GM21447 (cell line): ENCODE data around the gene SLC16A7.

ENCODE experiments used
- ATAC-seq: cut with Tn5 transposase; IDR thresholded peaks from one replicate; pipeline ENCODE4 v1.9.1; 2021; ENCODE audit not compliant: unreplicated experiment

Gene SLC16A7

DNA sequence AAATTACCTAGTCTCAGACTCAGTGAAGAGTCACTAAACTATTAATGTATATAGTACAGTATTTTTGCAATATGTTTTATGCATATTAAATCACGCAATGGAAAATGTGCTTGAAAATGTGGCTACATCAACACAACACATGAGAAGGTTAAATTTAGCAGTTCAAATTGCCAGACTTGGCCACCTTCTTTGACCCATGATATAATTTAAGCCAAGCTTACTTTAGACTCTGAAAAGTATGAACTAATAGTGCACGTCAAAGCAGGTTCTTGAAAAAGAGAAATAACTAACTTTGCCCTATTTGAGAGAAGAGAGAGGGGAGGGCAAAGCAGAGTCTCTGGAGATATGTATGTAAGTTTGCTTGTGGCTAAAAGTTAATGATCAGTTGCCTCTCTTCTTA, 68.7 kb downstream of the SLC16A7 start:
- ATAC-seq: no peak

DNA sequence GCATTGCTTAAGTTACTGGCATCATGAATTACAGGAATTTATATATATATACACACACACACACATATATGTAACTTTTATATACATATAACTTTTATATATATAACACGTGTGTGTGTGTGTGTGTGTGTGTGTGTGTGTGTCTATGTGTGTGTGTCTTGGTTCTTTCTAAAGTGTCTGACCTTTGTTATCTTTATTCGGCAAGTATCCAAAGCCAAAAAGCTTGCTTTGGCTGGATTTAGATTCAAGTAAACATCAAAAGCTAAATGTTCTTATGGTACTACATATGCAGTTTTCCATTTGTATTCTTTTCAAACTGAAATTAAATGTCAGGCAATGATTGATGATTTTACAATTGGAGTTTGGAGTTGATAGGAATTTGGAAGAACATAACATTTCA, 69.9 kb downstream of the SLC16A7 start:
- no peak for ATAC-seq

DNA sequence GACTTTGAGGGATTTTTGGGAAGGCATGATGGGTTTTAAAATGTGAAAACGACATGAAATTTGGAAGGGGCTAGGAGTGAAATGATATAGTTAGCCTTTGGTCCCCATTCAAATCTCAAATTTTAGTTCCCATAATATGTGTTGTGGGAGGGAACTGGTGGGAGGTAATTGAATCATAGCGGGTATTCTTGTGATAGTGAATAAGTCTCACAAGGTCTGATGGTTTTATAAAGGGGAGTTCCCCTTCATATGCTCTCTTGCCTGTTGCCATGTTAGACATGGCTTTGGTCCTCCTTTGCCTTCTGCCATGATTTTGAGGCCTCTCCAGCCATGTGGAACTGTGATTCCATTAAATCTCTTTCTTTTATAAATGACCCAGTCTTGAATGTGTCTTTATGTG, 72.8 kb downstream of the SLC16A7 start:
- no peak for ATAC-seq

DNA sequence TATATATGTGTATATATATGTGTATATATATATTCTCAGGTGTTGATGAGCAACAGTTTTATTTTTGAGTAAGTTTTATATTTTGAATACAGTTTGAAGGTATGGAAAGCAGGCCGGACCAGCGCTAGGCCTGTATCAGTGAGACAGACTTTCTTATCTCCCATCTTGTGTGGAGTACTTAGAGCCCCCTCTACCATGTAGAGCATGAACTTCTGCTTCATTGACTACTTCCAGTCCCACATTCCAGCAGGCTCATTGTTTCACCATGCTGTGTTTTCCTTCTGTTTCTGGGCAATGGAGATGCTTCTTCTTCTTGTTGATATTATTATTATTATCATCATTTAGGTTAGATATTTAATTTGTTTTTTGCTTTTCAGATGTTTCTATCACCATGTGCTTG, 76.4 kb downstream of the SLC16A7 start:
- ATAC-seq: no peak

DNA sequence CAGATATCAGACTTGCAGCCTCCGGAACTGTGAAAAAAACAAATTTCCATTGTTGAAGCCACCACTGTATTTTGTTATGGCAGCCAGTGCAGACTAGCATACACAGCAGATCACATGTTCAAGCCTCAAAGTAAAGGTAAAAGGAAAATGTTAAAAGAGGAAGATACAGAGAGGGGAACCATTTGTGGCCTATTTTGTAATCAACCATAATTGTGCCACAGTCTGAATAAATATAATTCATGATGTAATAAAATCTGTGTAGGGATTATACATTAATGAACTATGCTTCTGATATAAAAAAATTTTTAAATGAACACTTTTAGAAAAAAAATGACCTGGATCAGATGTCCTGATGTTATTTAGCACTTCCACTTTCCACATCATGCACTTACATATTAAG, 79.6 kb downstream of the SLC16A7 start:
- no peak for ATAC-seq

DNA sequence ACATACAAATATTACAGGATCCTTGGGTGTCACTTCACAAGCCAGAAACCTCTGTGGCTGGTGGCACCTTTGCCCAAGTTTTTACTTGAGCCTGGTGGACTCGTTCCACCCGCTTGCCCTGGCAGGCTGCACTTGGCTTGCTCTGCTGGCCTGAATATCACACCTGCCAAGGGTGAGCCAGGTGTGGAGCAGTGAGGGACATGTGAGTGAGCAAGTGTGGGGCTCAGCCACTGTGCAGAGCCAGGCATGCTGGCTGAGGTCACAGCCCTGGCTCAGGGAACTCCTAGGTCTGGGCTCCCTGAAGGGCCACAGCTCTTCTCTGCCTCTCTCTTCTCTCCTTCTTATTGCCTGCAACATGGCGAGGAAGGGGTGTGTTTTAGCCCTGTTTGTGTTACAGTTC, 82.0 kb downstream of the SLC16A7 start:
- no peak for ATAC-seq

DNA sequence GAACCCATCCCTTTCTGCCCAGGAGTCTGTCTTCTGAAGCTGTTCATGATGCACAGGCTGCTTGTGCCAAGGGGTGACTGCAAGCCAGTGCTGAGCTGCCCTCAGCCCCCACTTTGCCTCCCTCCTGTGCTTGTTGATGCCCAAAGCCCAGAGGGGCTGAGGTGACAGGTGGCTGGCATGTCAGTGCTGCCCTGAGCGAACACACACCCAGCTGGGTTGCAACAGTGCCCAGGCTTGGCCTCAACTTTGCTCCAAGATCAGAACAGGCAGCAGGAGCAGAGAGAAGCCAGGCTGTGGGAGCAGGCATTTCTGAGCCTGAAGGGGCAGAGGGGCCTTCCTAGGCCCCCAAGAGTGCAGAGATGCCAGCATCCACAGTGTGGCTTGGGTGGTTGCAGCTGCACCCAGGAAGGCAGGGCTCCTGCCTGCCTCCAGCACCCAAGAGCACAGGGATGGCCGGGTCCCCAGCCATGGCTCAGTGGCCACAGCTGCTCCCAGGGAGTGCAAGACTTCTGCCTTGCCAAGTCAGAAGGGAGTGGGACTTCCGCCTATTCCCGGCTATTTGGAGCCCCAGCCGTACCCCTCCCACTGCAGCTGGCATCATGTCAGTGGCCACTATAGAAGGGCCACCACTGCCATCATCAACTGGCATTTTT, 83.1 kb downstream of the SLC16A7 start:
- no peak for ATAC-seq

DNA sequence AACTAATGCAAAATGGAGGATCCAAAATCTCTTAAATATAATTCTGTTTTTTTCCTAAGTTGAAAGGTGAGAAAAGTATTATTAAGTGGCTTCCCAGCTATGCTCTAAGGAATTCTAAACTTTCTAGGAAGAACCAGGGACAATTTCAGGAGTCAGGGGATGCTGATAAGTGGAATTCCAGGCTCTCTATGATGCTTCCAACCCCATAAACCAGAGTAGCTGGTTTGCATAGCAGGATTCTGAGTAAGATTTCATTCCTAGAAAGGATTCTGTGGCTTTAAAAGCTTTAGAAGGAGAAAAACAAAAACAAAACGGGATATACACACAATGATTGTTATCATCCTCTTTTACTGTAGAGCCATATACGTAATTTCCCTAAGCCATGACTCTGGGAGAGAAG, 93.9 kb downstream of the SLC16A7 start:
- no peak for ATAC-seq

DNA sequence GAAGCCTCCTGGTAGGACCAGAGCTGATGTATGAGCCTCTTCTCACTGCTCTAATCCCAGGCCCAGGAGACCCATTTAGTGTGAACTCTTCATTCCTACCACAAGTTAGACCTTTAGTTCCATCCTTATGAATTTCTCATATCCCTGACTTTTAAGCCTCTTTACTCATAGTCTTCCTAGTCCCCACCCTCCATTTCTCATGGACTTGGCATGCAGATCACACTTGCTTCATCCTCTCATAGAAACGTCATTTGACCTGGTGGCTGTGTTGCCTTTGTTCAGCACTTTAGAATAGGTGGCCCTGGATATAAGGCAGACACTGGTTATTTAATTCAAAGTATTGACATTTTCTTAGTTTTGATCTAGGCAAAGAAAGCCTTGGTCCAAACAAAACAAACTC, 99.5 kb downstream of the SLC16A7 start:
- ATAC-seq: no peak

DNA sequence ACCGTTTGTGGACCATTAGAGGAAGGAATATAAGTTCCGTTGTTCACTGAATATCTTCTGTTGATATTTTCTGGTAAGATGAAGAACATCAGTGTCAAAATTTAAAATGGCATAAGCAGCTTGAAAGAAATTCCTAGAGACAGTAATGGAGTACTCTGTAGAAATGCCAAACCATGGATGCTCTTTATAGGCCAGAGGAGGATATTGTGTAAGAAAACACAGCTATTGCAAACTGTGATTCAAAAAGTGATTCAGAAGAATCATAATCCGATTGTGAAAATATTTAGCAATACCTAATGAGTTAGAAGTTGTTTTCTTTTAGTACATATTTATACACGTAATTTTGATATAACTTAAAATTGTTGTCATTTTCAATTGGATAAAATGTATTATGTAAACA, 102.8 kb downstream of the SLC16A7 start:
- ATAC-seq: no peak

DNA sequence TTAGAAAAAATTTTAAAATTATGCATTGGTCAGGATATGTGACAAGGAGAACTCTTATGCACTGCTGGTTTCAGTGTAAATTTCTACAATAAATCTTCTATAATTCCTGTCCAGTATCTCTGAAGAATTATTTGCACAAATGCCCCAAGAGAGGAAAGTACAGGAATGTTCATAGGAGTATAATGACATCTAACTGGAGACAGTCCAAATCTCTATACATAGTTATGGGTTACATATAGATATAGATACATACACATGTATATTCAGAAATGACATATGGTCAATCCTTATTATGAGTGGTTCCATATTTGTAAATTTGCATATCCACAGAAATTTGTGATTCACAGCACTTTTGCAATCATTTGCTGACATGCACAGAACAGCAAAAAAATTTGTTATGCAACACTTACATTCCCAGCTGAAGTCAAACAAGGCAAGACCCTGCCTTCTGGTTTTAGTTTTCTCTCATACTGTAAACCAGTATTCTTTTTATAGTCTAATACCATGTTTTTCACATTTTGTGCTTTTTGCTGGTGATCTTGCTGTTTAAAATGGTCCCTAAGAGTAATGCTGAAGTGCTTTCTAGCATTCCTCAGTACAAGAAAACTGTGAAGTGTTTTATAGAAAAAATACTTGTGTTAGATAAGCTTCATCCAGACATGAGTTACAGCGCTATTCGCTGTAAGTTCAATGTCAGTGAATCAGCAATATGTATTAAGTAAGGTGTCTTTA, 103.8 kb downstream of the SLC16A7 start:
- ATAC-seq: no peak

DNA sequence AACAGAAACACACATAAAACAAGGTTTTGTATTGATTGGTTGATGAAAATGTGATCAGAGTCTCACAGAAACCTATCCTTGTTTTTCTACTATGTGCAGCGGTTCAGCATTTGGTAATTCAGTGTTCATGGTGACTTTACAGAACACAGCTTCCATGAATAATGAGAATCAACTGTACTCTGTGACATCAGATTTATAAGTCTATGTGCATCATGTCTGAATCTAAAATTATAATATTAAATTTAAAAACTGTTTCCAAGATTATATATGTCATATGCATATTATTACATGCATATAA, 104.3 kb downstream of the SLC16A7 start:
- no peak for ATAC-seq

DNA sequence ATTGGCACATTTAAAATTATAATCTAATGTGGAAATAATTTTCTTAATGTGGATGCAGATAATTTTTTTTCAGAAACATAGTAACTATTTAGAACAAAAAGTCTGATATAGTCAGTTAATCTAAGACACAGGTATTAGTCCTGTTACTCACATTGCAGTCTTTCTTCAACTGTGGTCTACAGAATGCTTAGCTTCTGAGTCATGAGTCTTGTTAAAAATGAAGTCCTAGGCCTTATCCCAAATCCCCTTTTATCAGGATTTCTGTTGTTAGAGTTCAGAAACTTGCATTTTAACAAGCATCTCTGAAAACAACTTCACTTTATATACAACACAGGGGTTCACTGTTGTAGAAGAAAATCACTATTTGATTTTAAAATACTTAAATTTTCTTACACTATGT, 112.2 kb downstream of the SLC16A7 start:
- no peak for ATAC-seq

DNA sequence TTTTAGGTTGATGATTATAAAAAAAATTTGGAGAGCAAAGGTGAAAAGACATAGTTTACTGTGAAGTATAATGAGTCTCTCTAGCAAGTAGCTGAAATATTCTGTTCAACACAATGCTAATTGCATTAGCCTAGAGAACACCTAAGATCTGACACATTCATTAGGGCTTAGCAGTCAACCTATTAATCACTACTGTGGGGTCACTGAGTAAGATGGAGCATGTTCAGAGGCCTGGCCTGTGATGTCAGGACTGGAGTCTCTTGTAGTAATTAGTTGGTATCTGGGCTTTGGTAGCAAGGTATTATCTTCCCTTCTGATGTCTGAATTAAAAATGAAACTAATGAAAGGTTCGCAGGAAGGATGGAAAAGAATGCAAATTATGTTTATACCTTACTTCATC, 112.7 kb downstream of the SLC16A7 start:
- no peak for ATAC-seq

DNA sequence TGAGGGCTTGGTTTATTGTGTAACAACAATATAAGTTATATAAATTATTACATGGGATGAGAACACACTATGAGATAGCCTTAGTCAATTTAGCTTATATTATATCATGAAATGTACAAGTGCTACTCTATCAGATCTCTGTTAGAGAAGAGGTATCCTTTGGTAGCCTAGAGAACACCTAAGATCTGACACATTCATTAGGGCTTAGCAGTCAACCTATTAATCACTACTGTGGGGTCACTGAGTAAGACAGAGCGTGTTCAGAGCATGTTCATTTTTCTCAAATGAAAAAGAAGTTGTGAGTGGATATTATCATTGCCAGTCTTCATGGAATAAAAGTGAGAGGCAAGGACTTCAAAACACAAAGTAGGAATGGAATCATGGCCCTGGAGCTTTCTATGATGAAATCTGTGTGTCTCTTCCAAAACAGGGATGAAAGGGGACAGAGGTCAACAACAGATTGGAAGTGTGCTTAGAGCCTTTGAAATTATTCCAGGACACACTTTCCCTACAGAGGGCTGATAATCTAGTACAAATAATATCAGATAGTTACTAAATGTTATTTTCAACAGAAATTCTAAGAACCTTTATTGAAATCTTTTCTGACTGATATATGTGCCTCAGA, 114.3 kb downstream of the SLC16A7 start:
- ATAC-seq: no peak

DNA sequence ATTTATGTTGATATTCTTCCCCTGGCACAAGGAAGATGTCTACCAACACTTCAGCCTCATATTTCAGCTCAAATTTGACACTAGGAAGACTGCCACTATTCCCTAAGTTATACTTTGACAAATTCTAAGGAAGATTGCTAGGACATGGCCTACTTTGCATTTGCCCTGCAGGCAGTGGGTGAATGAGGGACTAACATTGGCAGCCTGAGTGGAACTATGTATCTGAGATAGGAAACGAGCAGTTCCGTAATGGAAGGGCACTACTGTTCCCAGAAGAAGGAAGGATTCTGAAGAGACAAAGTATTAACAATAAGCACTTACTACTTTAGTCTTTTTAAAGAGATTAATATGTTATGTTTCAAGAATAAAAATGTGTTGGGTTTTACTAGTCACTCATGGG, 115.1 kb downstream of the SLC16A7 start:
- ATAC-seq: no peak

DNA sequence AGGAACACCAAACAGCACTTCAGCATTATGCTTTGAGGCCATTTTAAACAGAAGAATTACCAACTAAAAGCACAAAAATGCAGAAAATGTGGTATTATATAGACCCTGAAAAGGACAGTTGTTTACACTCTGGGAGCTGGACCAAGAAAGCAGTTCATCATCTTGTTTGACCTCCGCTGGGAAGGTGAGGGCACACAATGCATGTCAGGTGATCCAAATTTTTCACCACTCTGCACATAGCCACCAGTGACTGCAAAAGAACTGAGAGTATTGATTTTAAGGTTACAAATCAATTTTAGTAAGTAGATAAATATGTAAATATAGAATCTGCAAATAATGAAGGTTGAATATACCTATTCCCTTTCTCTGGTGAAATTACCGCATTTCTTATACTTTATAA, 119.6 kb downstream of the SLC16A7 start:
- ATAC-seq: no peak

DNA sequence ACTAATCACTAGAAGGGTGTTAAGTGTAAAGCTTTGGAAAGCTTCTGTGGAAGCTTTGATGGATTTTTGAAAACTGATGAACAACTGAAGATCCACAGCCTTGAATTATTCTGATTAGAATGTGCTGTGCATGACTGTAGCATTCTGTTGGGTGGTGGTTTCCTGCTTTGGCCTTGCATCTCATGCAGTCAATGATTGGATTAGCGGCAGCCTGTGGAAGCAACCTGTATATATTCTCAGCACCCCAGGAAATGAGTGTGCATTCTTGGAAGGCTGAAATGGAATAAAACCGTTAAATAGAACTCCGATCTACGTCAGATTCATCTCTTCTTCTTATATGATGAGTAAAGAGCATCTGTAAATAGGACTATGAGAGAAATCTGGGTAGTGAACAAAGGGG, 120.2 kb downstream of the SLC16A7 start:
- no peak for ATAC-seq

DNA sequence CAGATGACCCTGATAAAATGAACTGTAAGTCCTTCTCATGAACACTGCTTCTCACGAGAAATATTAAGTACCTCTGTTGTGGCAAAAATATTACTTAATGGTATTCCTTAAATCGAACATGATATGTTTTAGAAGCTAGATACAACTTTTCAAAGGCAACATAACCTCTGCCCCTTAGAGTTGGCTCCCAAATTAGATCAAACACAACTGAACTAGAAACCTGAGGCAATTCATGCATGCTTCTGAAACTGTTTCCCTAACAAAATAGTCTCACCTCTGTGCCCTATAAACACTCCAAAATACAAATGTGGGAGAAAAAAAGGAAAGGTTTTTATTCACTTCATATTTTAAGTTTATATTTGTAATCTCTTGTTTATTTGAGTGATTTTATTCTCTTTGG, 121.6 kb downstream of the SLC16A7 start:
- no peak for ATAC-seq

DNA sequence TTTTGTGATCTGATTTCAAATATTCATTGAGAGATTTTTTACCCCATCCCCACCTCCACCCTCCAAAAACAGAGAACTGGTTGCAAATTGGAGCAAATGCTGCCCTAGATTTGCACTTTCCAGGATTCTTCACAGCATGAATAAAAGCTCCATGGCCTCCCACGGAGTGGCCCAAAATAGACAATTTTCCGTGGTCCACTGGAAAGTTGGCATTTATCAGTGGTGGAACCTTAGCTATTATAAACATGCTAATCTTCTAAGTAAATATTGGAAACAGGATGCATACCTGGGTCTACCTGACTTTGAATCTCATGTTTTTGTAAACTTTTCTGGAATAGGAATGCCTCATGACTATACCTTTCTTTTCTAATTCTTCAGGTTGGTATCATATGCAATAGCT, 123.9 kb downstream of the SLC16A7 start:
- ATAC-seq: no peak

DNA sequence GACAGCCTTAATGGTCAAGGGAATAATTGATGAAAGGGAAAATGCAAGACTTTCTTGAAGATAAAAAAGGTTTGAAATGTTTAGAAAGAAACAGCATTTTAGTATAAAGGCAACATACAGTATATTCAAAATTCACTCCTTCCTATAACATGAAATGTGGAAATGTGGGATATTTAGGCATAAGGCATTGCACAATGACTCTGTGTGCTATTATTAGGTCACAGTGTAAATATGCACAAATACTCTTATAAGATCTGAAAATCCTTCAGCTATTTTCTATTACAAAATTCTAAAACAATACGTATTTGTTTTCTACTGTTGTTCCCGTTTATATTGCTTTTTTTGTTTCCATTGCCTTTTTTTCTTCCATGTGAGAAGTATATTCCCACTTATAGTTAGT, 127.7 kb downstream of the SLC16A7 start:
- ATAC-seq: no peak

DNA sequence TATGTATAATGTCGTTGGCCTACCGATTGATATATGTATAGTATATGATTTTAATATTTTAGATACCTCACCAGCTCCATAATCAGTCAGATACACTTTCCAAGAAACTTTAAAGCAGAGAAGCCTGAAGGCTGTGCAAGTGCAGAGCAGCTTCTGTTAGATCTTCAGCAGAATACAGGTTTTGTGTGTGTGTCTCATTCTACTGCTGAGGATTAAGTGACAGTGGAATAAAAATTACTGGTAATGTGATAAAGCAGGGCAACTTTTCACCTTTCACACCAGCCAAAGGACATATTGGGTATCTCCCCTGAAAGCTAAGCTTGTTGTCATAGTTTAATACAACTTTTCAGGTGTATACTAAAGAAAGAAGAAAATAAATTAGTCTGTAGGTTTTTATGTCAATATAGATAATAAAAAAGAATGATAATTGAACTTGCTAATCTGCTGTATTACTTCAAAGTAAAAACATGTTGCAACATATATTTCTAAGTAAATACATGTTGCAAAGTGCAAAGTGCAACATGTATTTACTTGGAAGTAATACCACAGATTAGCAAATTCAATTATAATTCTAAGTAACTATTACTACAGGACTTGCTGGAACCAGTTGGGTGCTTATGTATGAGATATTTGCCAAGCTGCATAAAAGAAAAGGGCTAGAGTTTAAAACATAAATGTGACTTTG, 128.3 kb downstream of the SLC16A7 start:
- no peak for ATAC-seq
